ENCODE measurements around the gene LRRC75A. TPM values are rescaled to one million over a fixed set of nuclear protein-coding genes. Genes with fewer than 3 reads are reported as not detected.

The LRRC75A gene
- total and polyA plus RNA-seq, 2 of the 8 experiments (the other 6 are each of a cell fraction or from before 2014, with no cell fraction given): 9.7 to 9.9 TPM

- no peak for TF ChIP-seq KDM1A (IDR thresholded peaks at IDR 0.05; ENCODE audit: borderline replicate concordance, low read length)
- TF ChIP-seq, protein P1, sequence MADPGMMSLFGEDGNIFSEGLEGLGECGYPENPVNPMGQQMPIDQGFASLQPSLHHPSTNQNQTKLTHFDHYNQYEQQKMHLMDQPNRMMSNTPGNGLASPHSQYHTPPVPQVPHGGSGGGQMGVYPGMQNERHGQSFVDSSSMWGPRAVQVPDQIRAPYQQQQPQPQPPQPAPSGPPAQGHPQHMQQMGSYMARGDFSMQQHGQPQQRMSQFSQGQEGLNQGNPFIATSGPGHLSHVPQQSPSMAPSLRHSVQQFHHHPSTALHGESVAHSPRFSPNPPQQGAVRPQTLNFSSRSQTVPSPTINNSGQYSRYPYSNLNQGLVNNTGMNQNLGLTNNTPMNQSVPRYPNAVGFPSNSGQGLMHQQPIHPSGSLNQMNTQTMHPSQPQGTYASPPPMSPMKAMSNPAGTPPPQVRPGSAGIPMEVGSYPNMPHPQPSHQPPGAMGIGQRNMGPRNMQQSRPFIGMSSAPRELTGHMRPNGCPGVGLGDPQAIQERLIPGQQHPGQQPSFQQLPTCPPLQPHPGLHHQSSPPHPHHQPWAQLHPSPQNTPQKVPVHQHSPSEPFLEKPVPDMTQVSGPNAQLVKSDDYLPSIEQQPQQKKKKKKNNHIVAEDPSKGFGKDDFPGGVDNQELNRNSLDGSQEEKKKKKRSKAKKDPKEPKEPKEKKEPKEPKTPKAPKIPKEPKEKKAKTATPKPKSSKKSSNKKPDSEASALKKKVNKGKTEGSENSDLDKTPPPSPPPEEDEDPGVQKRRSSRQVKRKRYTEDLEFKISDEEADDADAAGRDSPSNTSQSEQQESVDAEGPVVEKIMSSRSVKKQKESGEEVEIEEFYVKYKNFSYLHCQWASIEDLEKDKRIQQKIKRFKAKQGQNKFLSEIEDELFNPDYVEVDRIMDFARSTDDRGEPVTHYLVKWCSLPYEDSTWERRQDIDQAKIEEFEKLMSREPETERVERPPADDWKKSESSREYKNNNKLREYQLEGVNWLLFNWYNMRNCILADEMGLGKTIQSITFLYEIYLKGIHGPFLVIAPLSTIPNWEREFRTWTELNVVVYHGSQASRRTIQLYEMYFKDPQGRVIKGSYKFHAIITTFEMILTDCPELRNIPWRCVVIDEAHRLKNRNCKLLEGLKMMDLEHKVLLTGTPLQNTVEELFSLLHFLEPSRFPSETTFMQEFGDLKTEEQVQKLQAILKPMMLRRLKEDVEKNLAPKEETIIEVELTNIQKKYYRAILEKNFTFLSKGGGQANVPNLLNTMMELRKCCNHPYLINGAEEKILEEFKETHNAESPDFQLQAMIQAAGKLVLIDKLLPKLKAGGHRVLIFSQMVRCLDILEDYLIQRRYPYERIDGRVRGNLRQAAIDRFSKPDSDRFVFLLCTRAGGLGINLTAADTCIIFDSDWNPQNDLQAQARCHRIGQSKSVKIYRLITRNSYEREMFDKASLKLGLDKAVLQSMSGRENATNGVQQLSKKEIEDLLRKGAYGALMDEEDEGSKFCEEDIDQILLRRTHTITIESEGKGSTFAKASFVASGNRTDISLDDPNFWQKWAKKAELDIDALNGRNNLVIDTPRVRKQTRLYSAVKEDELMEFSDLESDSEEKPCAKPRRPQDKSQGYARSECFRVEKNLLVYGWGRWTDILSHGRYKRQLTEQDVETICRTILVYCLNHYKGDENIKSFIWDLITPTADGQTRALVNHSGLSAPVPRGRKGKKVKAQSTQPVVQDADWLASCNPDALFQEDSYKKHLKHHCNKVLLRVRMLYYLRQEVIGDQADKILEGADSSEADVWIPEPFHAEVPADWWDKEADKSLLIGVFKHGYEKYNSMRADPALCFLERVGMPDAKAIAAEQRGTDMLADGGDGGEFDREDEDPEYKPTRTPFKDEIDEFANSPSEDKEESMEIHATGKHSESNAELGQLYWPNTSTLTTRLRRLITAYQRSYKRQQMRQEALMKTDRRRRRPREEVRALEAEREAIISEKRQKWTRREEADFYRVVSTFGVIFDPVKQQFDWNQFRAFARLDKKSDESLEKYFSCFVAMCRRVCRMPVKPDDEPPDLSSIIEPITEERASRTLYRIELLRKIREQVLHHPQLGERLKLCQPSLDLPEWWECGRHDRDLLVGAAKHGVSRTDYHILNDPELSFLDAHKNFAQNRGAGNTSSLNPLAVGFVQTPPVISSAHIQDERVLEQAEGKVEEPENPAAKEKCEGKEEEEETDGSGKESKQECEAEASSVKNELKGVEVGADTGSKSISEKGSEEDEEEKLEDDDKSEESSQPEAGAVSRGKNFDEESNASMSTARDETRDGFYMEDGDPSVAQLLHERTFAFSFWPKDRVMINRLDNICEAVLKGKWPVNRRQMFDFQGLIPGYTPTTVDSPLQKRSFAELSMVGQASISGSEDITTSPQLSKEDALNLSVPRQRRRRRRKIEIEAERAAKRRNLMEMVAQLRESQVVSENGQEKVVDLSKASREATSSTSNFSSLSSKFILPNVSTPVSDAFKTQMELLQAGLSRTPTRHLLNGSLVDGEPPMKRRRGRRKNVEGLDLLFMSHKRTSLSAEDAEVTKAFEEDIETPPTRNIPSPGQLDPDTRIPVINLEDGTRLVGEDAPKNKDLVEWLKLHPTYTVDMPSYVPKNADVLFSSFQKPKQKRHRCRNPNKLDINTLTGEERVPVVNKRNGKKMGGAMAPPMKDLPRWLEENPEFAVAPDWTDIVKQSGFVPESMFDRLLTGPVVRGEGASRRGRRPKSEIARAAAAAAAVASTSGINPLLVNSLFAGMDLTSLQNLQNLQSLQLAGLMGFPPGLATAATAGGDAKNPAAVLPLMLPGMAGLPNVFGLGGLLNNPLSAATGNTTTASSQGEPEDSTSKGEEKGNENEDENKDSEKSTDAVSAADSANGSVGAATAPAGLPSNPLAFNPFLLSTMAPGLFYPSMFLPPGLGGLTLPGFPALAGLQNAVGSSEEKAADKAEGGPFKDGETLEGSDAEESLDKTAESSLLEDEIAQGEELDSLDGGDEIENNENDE (IDR thresholded peaks at IDR 0.05; ENCODE audit: insufficient replicate concordance, low read length): no peak
- TF ChIP-seq GTF2F1 (IDR thresholded peaks at IDR 0.05; ENCODE audit: borderline replicate concordance, low read depth, low read length): no peak
- TF ChIP-seq BCL11A (IDR thresholded peaks at IDR 0.05; ENCODE audit: low read depth in 2 of 2, low read length in 2 of 2): no peak
- no peak for TF ChIP-seq SIX5 (IDR thresholded peaks at IDR 0.05; ENCODE audit: low read depth, low read length)
Measured at GRCh38 chr17:16468428-16468992, 23.5 kb downstream of the LRRC75A start (continued).

Data from H1 (cell line).